HG03442 (cell line): ENCODE results near the gene ABCD3.

Experiments used
- ATAC-seq: cut with Tn5 transposase; IDR thresholded peaks from one replicate; pipeline ENCODE4 v1.9.1; 2021; ENCODE audit warnings: mild to moderate bottlenecking, moderate library complexity; ENCODE audit not compliant: unreplicated experiment

ABCD3 gene

GRCh38 chr1:94524531-94524930, 106.3 kb downstream of the ABCD3 start:
- no peak for ATAC-seq

- ATAC-seq, result no peak
Observed at GRCh38 chr1:94526152-94526980, 108.2 kb downstream of the ABCD3 start.

- ATAC-seq, result no peak
Observed at GRCh38 chr1:94527447-94528031, 109.3 kb downstream of the ABCD3 start.

- ATAC-seq, result no peak
Observed at GRCh38 chr1:94528299-94528698, 110.1 kb downstream of the ABCD3 start.

- ATAC-seq, result no peak
Observed at GRCh38 chr1:94528826-94529225, 110.6 kb downstream of the ABCD3 start.

GRCh38 chr1:94529416-94529815, 111.2 kb downstream of the ABCD3 start:
- ATAC-seq, result no peak

- ATAC-seq, result no peak
Observed at GRCh38 chr1:94530373-94530878, 112.2 kb downstream of the ABCD3 start.

GRCh38 chr1:94531664-94532063, 113.5 kb downstream of the ABCD3 start:
- no peak for ATAC-seq

GRCh38 chr1:94532077-94532476, 113.9 kb downstream of the ABCD3 start:
- ATAC-seq, result no peak

GRCh38 chr1:94535095-94535494, 116.9 kb downstream of the ABCD3 start:
- ATAC-seq, result no peak

GRCh38 chr1:94535879-94536278, 117.7 kb downstream of the ABCD3 start:
- no peak for ATAC-seq

- ATAC-seq, result no peak
Observed at GRCh38 chr1:94537254-94537653, 119.1 kb downstream of the ABCD3 start.

- ATAC-seq, result no peak
Observed at GRCh38 chr1:94538243-94538827, 120.1 kb downstream of the ABCD3 start.

GRCh38 chr1:94539496-94539895, 121.3 kb downstream of the ABCD3 start:
- ATAC-seq, result no peak

- ATAC-seq, result no peak
Observed at GRCh38 chr1:94540440-94541245, 122.5 kb downstream of the ABCD3 start.

- peak; percentile 80 for ATAC-seq
Observed at GRCh38 chr1:94541246-94542087, 123.3 kb downstream of the ABCD3 start, which contains the start of gene F3. F3 (minus strand) TSS chr1:94541759; CDS start chr1:94541636, 123 bp downstream.

- peak; percentile 8 for ATAC-seq
Observed at GRCh38 chr1:94542088-94542870, 124.1 kb downstream of the ABCD3 start.

- no peak for ATAC-seq
Observed at GRCh38 chr1:94543001-94543400, 124.8 kb downstream of the ABCD3 start.

GRCh38 chr1:94543893-94544635, 125.9 kb downstream of the ABCD3 start:
- ATAC-seq, result no peak
